K562 (cell line): ENCODE data around the gene SETD3. TPM values are rescaled to one million over a fixed set of nuclear protein-coding genes. Genes with fewer than 3 reads are reported as not detected.
A peak's percentile ranks its signal among the peaks of the same experiment; 100 is the strongest.

Source experiments
- ATAC-seq: fragments of 200-7000 bp; cut with Tn5 transposase; 3 replicates; pipeline ENCODE4 v1.9.1; 2020; ENCODE audit warnings: moderate library complexity
- BruUV-seq: library from RNA; stranded (reverse); fragments of 400-500 nt; replicated peaks from 2 replicates; lab custom pipeline; 2021; lab: Mats Ljungman, UMichigan
- CTCF ChIA-PET: fragments of 300-600 bp; formaldehyde crosslinking; extraction: SDS; loops from one replicate; lab custom pipeline; 2021; ENCODE audit warnings: low intra/inter-chr PET ratio; lab: Yijun Ruan, JAX
- POLR2A ChIA-PET: fragments of 300-600, 350-650 bp; sonication (Branson Sonifier 250); formaldehyde crosslinking; extraction: SDS; loops from one replicate; lab custom pipeline; 2021; ENCODE audit warnings: antibody characterized with exemption, inconsistent platforms; lab: Yijun Ruan, JAX
- DNase-seq, 4 experiments: peaks; one replicate each; pipeline versions ENCODE4 v3.0.0 to v3.0.0-alpha.2; 2011 to 2018; ENCODE audit warnings: low spot score in 3 of 4, mixed read lengths in 3 of 4; ENCODE audit errors: extremely low read depth in 1 of 4
- FAIRE-seq: peaks from 2 replicates; lab custom pipeline; 2011; peaks lifted over from hg19 to GRCh38; lab: Jason Lieb, UNC
- H2AFZ ChIP-seq: 2 replicates; pipeline ENCODE4 v1.6.0; 2011; ENCODE audit warnings: low read depth, low read length, control low read depth, inconsistent platforms
- H3K27ac ChIP-seq: fragments of 200-600 bp; 3 replicates; pipeline ENCODE4 v1.8.0; 2011; ENCODE audit warnings: low read depth, mild to moderate bottlenecking, control low read depth, inconsistent platforms, low read length, moderate library complexity, mixed read lengths; ENCODE audit errors: extremely low read depth
- H3K27me3 ChIP-seq, 2 experiments: fragments of 300-600 bp in 1 of 2; 2 replicates in 1 of 2; 3 replicates in 1 of 2; pipeline versions ENCODE4 v1.6.0 to v1.8.0; 2011; ENCODE audit warnings: inconsistent platforms in 2 of 2, low read length in 2 of 2, mild to moderate bottlenecking in 1 of 2, mixed read lengths in 1 of 2, moderate library complexity in 1 of 2; ENCODE audit not compliant: control insufficient read depth in 2 of 2, insufficient read depth in 2 of 2
- H3K36me3 ChIP-seq: fragments of 300-600 bp; 3 replicates; pipeline ENCODE4 v1.8.0; 2011; ENCODE audit warnings: mild to moderate bottlenecking, low read length, inconsistent platforms; ENCODE audit not compliant: control insufficient read depth, insufficient read depth
- H3K4me1 ChIP-seq, 2 experiments: fragments of 200-600 bp in 1 of 2; replicated peaks in 1 of 2; 2 replicates in 1 of 2; 3 replicates in 1 of 2; pipeline versions ENCODE4 v1.5.1 to v1.8.0; 2011; ENCODE audit warnings: inconsistent platforms in 2 of 2, low read length in 2 of 2, mild to moderate bottlenecking in 1 of 2, mixed read lengths in 1 of 2, moderate library complexity in 1 of 2; ENCODE audit not compliant: control insufficient read depth in 2 of 2, insufficient read depth in 2 of 2
- H3K4me2 ChIP-seq: 2 replicates; pipeline ENCODE4 v1.6.1; 2011; ENCODE audit warnings: low read length, control low read depth, inconsistent platforms, mixed read lengths; ENCODE audit not compliant: insufficient read depth
- H3K4me3 ChIP-seq: fragments of 200-600 bp; sonication (generic), shearing (Covaris generic); 2 replicates; pipeline ENCODE4 v1.5.1; 2016; ENCODE audit warnings: control low read depth, inconsistent platforms
- H3K79me2 ChIP-seq: fragments of 200-600 bp; 3 replicates; pipeline ENCODE4 v1.8.0; 2011; ENCODE audit warnings: low read length, inconsistent platforms; ENCODE audit not compliant: control insufficient read depth, insufficient read depth
- H3K9ac ChIP-seq, 2 experiments: 2 replicates each; pipeline versions ENCODE4 v1.6.0 to v1.6.1; 2011; ENCODE audit warnings: low read depth in 2 of 2, low read length in 2 of 2, control low read depth in 1 of 2, inconsistent platforms in 1 of 2, mild to moderate bottlenecking in 1 of 2, mixed read lengths in 1 of 2; ENCODE audit not compliant: insufficient read depth in 1 of 2
- H3K9me1 ChIP-seq: one replicate; pipeline ENCODE4 v1.6.0; 2011; ENCODE audit warnings: inconsistent platforms, mild to moderate bottlenecking, low read length, moderate library complexity; ENCODE audit not compliant: control insufficient read depth, insufficient read depth
- H3K9me3 ChIP-seq: replicated peaks from 2 replicates; pipeline ENCODE4 v1.5.1; 2011; ENCODE audit warnings: low read depth, low read length, inconsistent platforms; ENCODE audit not compliant: control insufficient read depth, insufficient read depth
- H4K20me1 ChIP-seq: replicated peaks from 2 replicates; pipeline ENCODE4 v1.6.1; 2011; ENCODE audit warnings: low read length, inconsistent platforms, mixed read lengths; ENCODE audit not compliant: control insufficient read depth, insufficient read depth
- MEF2A ChIP-seq: IDR thresholded peaks from 2 replicates; pipeline ENCODE4 v1.6.1; 2011; ENCODE audit warnings: low read depth, mild to moderate bottlenecking, low read length, moderate library complexity; ENCODE audit not compliant: control insufficient read depth
- MEIS2 ChIP-seq: fragments of 450-650 bp; IDR thresholded peaks from 2 replicates; pipeline ENCODE4 v1.6.1; 2014; ENCODE audit warnings: mild to moderate bottlenecking; ENCODE audit not compliant: partially characterized antibody
- MXI1 ChIP-seq: IDR thresholded peaks from 2 replicates; pipeline ENCODE4 v1.6.1; 2011; ENCODE audit warnings: low read depth, mild to moderate bottlenecking, improper control_type of control experiment, low read length
- NCOA1 ChIP-seq: fragments of 450-650 bp; IDR thresholded peaks from 2 replicates; pipeline ENCODE4 v1.6.1; 2016; ENCODE audit warnings: low read depth
- NFYB ChIP-seq: IDR thresholded peaks from 2 replicates; pipeline ENCODE4 v1.6.1; 2011; ENCODE audit warnings: mild to moderate bottlenecking, moderate library complexity; ENCODE audit not compliant: insufficient read length; ENCODE audit errors: extremely low read depth
- ZFP36 ChIP-seq: fragments of 150-350 bp; IDR thresholded peaks from 2 replicates; pipeline ENCODE4 v1.6.1; 2018; ENCODE audit warnings: low read length, low read depth; ENCODE audit not compliant: partially characterized antibody
- ZNF282 ChIP-seq: sonication (generic); formaldehyde crosslinking; IDR thresholded peaks from 2 replicates; pipeline ENCODE4 v1.8.1; 2023; ENCODE audit warnings: missing genetic modification reagents
- ZNF436 ChIP-seq: fragments of 250-450, 450-650 bp; sonication (Bioruptor Pico); formaldehyde crosslinking; IDR thresholded peaks from 2 replicates; pipeline ENCODE4 v1.7.0; 2020; ENCODE audit warnings: mild to moderate bottlenecking
- ZNF695 ChIP-seq: fragments of 450-650 bp; formaldehyde crosslinking; IDR thresholded peaks from 2 replicates; pipeline ENCODE4 v1.4.0; 2020; ENCODE audit warnings: mild to moderate bottlenecking, moderate library complexity
- WGBS: fragments of 100-300 bp; shearing (Covaris generic); methylation state at CpG from one replicate; pipeline ENCODE4 v1.1.6; 2016; ENCODE audit warnings: low coverage, mixed read lengths; ENCODE audit not compliant: insufficient coverage; ENCODE audit errors: missing lambda C conversion rate; 5-methylcytosine and 5-hydroxymethylcytosine counted together
- in situ Hi-C: fragments of 300-500 bp; cut with MboI; formaldehyde crosslinking; loops from 4 replicates; pipeline ENCODE4 v1.15.0; 2018; ENCODE audit warnings: inconsistent platforms, mixed read lengths
- intact Hi-C: fragments of 100-400 bp; cut with micrococcal nuclease; formaldehyde crosslinking; loops from 2 replicates; pipeline ENCODE4 v1.14.2; 2022
- polyA plus RNA-seq, 8 experiments: library from polyadenylated mRNA; depleted of rRNA in 4 of 8; stranded (reverse) in 5 of 8; unstranded in 3 of 8; fragments of >200 nt; fragmentation: Nextera tagmentation in 2 of 8; fragmentation: Illumina TruSeq in 1 of 8; extraction: Ambion mirVana in 2 of 8; extraction: Trizol in 1 of 8; gene quantifications; 2 replicates each; pipeline versions ENCODE4 v1.2.1 to v1.2.3, GENCODE V29; 2011 to 2014; ENCODE audit warnings: inconsistent platforms in 1 of 8, missing spikeins in 1 of 8
- total RNA-seq, 7 experiments: library from RNA; depleted of rRNA in 6 of 7; stranded (reverse); fragments of >200 nt in 6 of 7; fragmentation: Illumina TruSeq in 2 of 7; extraction: Trizol in 2 of 7; gene quantifications; 2 replicates each; pipeline versions ENCODE4 v1.2.1 to v1.2.3, GENCODE V29; 2011 to 2021; ENCODE audit warnings: low replicate concordance in 1 of 7
- TF ChIP-seq, protein P1 (sequence below): fragments of 450-650 bp; IDR thresholded peaks from 2 replicates; pipeline ENCODE4 v1.6.1; 2018; ENCODE audit not compliant: partially characterized antibody

Gene SETD3
- total and polyA plus RNA-seq, 9 of the 15 experiments (the other 6 are each of a cell fraction or from before 2014, with no cell fraction given) = 8.5 to 35.9 (median 26.5) TPM

DNA sequence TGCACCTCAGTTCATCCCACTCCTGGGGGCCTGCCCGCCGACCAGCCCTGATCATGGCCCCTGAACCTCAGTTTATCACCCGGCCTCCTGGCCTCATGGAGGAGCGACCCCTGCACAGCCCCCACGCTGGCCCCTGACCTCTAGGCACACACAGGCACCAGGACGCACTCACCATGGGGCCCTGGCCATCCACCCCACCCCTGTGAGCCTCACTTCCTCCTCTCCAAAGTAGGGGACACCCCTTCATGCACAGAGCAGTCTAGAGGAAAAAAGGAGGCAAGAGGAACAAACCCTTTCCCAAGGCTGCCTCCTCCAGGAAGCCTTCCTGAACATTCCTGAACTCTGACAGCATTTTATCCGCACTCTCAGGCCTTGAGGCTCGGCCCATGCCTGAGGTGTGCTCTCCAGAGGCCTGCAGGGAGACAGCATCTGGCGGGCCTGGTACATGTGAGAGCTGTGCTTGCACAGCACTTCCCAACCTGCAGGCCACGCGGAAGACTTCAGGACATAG lies 40.0 kb upstream of the SETD3 start:
- ChIA-PET CTCF (interaction anchor here (2.7 kb wide), 1 partner anchor 364 kb away, joined by 13 read pairs; no protein-coding TSS in a partner anchor), POLR2A (interaction anchor here (0.6 kb wide), 1 partner anchor 128 kb away, joined by 3 read pairs; no protein-coding TSS in a partner anchor)
- no peak for ATAC-seq
- Histone ChIP-seq H3K9ac (no peak overlapping the region), H3K4me3 (no peak overlapping the region), H2AFZ (no peak overlapping the region), H3K4me2 (no peak overlapping the region), H3K4me1 (peaks cover 11 to 48% of the 10 kb centered on the region in 2 experiments), H3K27ac (no peak overlapping the region), H3K9me3 (no peaks in the 10 kb centered on the region), H4K20me1 (0 out of 2 replicates have a peak, but pooled peaks cover 6% of the 10 kb centered on the region), H3K27me3 (no peaks in the 10 kb centered on the region), H3K36me3 (no peaks in the 10 kb centered on the region), H3K79me2 (no peaks in the 10 kb centered on the region), H3K9me1 (no peaks in the 10 kb centered on the region)
- no peak for TF ChIP-seq MEIS2
- TF ChIP-seq ZFP36 = peak; percentile 94
- peak; percentile 64; the same call in 1 of the 2 replicates for TF ChIP-seq ZNF436 (CRISPR knock-in tag)
- no TSS peak for BruUV-seq
- in situ Hi-C loops (loop anchor here (10.0 kb wide), 1 partner anchor 364 kb away; no protein-coding TSS in a partner anchor), intact Hi-C loops (no loop called here)
- FAIRE-seq = no peak
- DNase-seq = no peak
- 80% methylated on average over 6 of the region's 11 CpGs for whole genome bisulfite sequencing

DNA sequence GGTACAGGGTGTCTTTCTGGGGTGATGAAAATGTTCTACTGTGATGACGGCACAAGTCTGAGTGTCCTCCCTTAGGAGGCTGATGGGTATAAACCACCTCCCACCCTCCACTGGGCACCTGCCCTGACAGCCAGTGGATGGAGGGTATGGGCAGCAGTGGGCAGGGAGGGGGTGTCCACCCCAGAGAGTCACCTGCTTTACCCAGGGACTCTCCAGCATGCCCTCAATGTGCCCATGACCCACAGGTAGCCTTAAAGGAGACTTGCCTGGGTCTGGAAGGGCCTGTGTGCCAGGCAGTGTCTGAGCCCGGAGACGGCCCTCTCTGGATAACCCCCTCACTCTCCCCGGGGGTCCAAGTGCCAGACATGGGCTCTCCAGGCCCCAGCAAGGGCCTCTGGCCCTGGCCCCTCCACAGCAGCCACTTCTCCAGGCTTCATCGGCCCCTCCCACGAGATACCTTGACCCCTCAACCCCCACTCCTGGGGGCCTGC lies 39.3 kb upstream of the SETD3 start:
- FAIRE-seq (no peak), DNase-seq (no peak), ATAC-seq (no peak)
- no peaks in the 10 kb centered on the region for H3K9me1 ChIP-seq
- in situ Hi-C loops (loop anchor here (10.0 kb wide), 1 partner anchor 365 kb away; no protein-coding TSS in a partner anchor), intact Hi-C loops (loop anchor here (2.0 kb wide), 1 partner anchor 365 kb away; no protein-coding TSS in a partner anchor)
- 0 out of 2 replicates have a peak, but pooled peaks cover 6% of the 10 kb centered on the region for H4K20me1 ChIP-seq
- H3K27me3 ChIP-seq = no peaks in the 10 kb centered on the region
- no TSS peak for BruUV-seq
- peaks cover 11 to 44% of the 10 kb centered on the region in 2 experiments for H3K4me1 ChIP-seq
- no peaks in the 10 kb centered on the region for H3K9me3 ChIP-seq
- H3K4me2 ChIP-seq = no peak overlapping the region
- no peak overlapping the region for H3K27ac ChIP-seq
- POLR2A ChIA-PET = no interaction called here
- H3K79me2 ChIP-seq = no peaks in the 10 kb centered on the region
- H3K36me3 ChIP-seq = no peaks in the 10 kb centered on the region
- H3K4me3 ChIP-seq = no peak overlapping the region
- H2AFZ ChIP-seq = no peak overlapping the region
- TF ChIP-seq NCOA1 (no peak), ZNF695 (no peak), MXI1 (no peak), ZNF282 (CRISPR knock-in tag) (no peak), NFYB (no peak), MEF2A (no peak)
- TF ChIP-seq, protein P1, sequence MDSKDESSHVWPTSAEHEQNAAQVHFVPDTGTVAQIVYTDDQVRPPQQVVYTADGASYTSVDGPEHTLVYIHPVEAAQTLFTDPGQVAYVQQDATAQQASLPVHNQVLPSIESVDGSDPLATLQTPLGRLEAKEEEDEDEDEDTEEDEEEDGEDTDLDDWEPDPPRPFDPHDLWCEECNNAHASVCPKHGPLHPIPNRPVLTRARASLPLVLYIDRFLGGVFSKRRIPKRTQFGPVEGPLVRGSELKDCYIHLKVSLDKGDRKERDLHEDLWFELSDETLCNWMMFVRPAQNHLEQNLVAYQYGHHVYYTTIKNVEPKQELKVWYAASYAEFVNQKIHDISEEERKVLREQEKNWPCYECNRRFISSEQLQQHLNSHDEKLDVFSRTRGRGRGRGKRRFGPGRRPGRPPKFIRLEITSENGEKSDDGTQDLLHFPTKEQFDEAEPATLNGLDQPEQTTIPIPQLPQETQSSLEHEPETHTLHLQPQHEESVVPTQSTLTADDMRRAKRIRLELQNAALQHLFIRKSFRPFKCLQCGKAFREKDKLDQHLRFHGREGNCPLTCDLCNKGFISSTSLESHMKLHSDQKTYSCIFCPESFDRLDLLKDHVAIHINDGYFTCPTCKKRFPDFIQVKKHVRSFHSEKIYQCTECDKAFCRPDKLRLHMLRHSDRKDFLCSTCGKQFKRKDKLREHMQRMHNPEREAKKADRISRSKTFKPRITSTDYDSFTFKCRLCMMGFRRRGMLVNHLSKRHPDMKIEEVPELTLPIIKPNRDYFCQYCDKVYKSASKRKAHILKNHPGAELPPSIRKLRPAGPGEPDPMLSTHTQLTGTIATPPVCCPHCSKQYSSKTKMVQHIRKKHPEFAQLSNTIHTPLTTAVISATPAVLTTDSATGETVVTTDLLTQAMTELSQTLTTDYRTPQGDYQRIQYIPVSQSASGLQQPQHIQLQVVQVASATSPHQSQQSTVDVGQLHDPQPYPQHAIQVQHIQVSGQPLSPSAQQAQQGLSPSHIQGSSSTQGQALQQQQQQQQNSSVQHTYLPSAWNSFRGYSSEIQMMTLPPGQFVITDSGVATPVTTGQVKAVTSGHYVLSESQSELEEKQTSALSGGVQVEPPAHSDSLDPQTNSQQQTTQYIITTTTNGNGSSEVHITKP = no peak
- no peak overlapping the region for H3K9ac ChIP-seq
- CTCF ChIA-PET = interaction anchor here (1.1 to 2.7 kb wide), 2 partner anchors 106 to 365 kb away, joined by 3 to 13 read pairs; no protein-coding TSS in a partner anchor
- whole genome bisulfite sequencing = 89% methylated on average over 3 of the region's 6 CpGs
